HepG2 (cell line): ENCODE measurements around the gene ATOSB. TPM values are rescaled to one million over a fixed set of nuclear protein-coding genes. Genes with fewer than 3 reads are reported as not detected.

Experiments used
- ATAC-seq: fragments of 200-7000 bp; cut with Tn5 transposase; 3 replicates; pipeline ENCODE4 v1.9.1; 2020; ENCODE audit warnings: mild to moderate bottlenecking, moderate library complexity
- BruUV-seq: library from RNA; stranded (reverse); fragments of 400-500 nt; replicated peaks from 2 replicates; lab custom pipeline; 2021; lab: Mats Ljungman, UMichigan
- CTCF ChIA-PET: fragments of 300-600 bp; formaldehyde crosslinking; extraction: SDS; loops from one replicate; lab custom pipeline; 2021; ENCODE audit warnings: low total read pairs, inconsistent platforms, low intra/inter-chr PET ratio; lab: Yijun Ruan, JAX
- POLR2A ChIA-PET: fragments of 350-600 bp; sonication (Branson Sonifier 250); formaldehyde crosslinking; loops from one replicate; lab custom pipeline; 2020; ENCODE audit warnings: antibody characterized with exemption, inconsistent platforms; lab: Yijun Ruan, JAX
- DNase-seq: peaks from one replicate; pipeline ENCODE4 v3.0.0-alpha.2; 2015; ENCODE audit warnings: low spot score
- FAIRE-seq: peaks from 3 replicates; lab custom pipeline; 2011; peaks lifted over from hg19 to GRCh38; lab: Jason Lieb, UNC
- H2AFZ ChIP-seq: one replicate; pipeline ENCODE4 v1.6.1; 2011; ENCODE audit warnings: low read length, inconsistent platforms
- H3K27ac ChIP-seq: fragments of 300-600 bp; 3 replicates; pipeline ENCODE4 v1.8.0; 2011; ENCODE audit warnings: mixed run types, mild to moderate bottlenecking, mixed read lengths, low read length, inconsistent platforms; ENCODE audit not compliant: insufficient read depth; ENCODE audit errors: extremely low read length
- H3K27me3 ChIP-seq, 2 experiments: fragments of 200-600 bp in 1 of 2; 2 replicates in 1 of 2; 3 replicates in 1 of 2; pipeline versions ENCODE4 v1.6.0 to v1.8.0; 2011; ENCODE audit warnings: low read length in 2 of 2, mild to moderate bottlenecking in 2 of 2, moderate library complexity in 2 of 2, inconsistent platforms in 1 of 2; ENCODE audit not compliant: insufficient read depth in 2 of 2, control insufficient read depth in 1 of 2
- H3K36me3 ChIP-seq, 2 experiments: fragments of 200-600 bp in 1 of 2; replicated peaks in 1 of 2; 2 replicates in 1 of 2; 3 replicates in 1 of 2; pipeline versions ENCODE4 v1.5.1 to v1.8.0; 2011; ENCODE audit warnings: low read length in 2 of 2, inconsistent platforms in 1 of 2; ENCODE audit not compliant: insufficient read depth in 2 of 2, control insufficient read depth in 1 of 2
- H3K4me1 ChIP-seq: 2 replicates; pipeline ENCODE4 v1.5.1; 2012; ENCODE audit warnings: low read length, inconsistent platforms; ENCODE audit not compliant: insufficient read depth
- H3K4me2 ChIP-seq: 2 replicates; pipeline ENCODE4 v1.6.0; 2011; ENCODE audit warnings: low read depth, low read length, inconsistent platforms
- H3K4me3 ChIP-seq, 3 experiments: fragments of 200-600 bp in 1 of 3; sonication (generic), shearing (Covaris generic) in 1 of 3; replicated peaks in 1 of 3; 2 replicates each; pipeline ENCODE4 v1.5.1; 2011 to 2016; ENCODE audit warnings: low read length in 3 of 3, inconsistent platforms in 2 of 3, low read depth in 2 of 3, mild to moderate bottlenecking in 2 of 3, control low read depth in 1 of 3, mixed read lengths in 1 of 3; ENCODE audit not compliant: insufficient read depth in 1 of 3
- H3K79me2 ChIP-seq: one replicate; pipeline ENCODE4 v1.6.1; 2011; ENCODE audit warnings: low read length, inconsistent platforms; ENCODE audit not compliant: insufficient read depth
- H3K9ac ChIP-seq: 2 replicates; pipeline ENCODE4 v1.6.0; 2011; ENCODE audit warnings: mild to moderate bottlenecking, low read depth, low read length, inconsistent platforms; ENCODE audit not compliant: insufficient read depth
- H3K9me3 ChIP-seq: 2 replicates; pipeline ENCODE4 v1.5.1; 2012; ENCODE audit warnings: mild to moderate bottlenecking, low read length
- H4K20me1 ChIP-seq: 2 replicates; pipeline ENCODE4 v1.6.0; 2011; ENCODE audit warnings: inconsistent platforms, mild to moderate bottlenecking, low read length, moderate library complexity; ENCODE audit not compliant: insufficient read depth
- CBFB ChIP-seq: sonication (generic); formaldehyde crosslinking; IDR thresholded peaks from 2 replicates; pipeline ENCODE4 v1.4.0; 2020; ENCODE audit warnings: missing genetic modification reagents
- DPF2 ChIP-seq: sonication (generic); formaldehyde crosslinking; IDR thresholded peaks from 2 replicates; pipeline ENCODE4 v1.4.0; 2020; ENCODE audit warnings: mild to moderate bottlenecking, low read depth, missing genetic modification reagents, borderline replicate concordance
- GRHL1 ChIP-seq: sonication (generic); formaldehyde crosslinking; conservative IDR thresholded peaks from 2 replicates; pipeline ENCODE4 v1.8.0; 2022; ENCODE audit warnings: missing genetic modification reagents
- KLF15 ChIP-seq: sonication (generic); formaldehyde crosslinking; IDR thresholded peaks from 2 replicates; pipeline ENCODE4 v1.8.1; 2023; ENCODE audit warnings: borderline replicate concordance, mild to moderate bottlenecking, inconsistent platforms, missing genetic modification reagents, mixed read lengths
- MTF2 ChIP-seq: sonication (generic); formaldehyde crosslinking; IDR thresholded peaks from 2 replicates; pipeline ENCODE4 v1.5.0; 2020; ENCODE audit warnings: missing genetic modification reagents, borderline replicate concordance
- PHF5A ChIP-seq: IDR thresholded peaks from one replicate; pipeline ENCODE4 v1.6.1; 2018; ENCODE audit warnings: low read depth, missing genetic modification reagents; ENCODE audit not compliant: unreplicated experiment
- PRMT3 ChIP-seq: sonication (generic); formaldehyde crosslinking; IDR thresholded peaks from 2 replicates; pipeline ENCODE4 v1.8.1; 2022; ENCODE audit warnings: low read depth, mild to moderate bottlenecking, moderate library complexity, missing genetic modification reagents, borderline replicate concordance
- RBM22 ChIP-seq: fragments of 200-400 bp; formaldehyde crosslinking; optimal IDR thresholded peaks from 2 replicates; pipeline ENCODE3; 2017; ENCODE audit warnings: mild to moderate bottlenecking, low read length, moderate library complexity
- SRSF1 ChIP-seq: fragments of 200-400 bp; formaldehyde crosslinking; optimal IDR thresholded peaks from 2 replicates; pipeline ENCODE3; 2017; ENCODE audit warnings: mild to moderate bottlenecking, low read depth, low read length, moderate library complexity
- TBL1XR1 ChIP-seq: fragments of 150-350 bp; IDR thresholded peaks from 2 replicates; pipeline ENCODE4 v1.6.1; 2014; ENCODE audit warnings: borderline replicate concordance, low read length; ENCODE audit not compliant: partially characterized antibody
- TOPORS ChIP-seq: sonication (generic); formaldehyde crosslinking; IDR thresholded peaks from 2 replicates; pipeline ENCODE4 v1.8.0; 2023; ENCODE audit warnings: mild to moderate bottlenecking, missing genetic modification reagents
- ZBTB7B ChIP-seq: sonication (generic); formaldehyde crosslinking; IDR thresholded peaks from 2 replicates; pipeline ENCODE4 v1.4.0; 2020; ENCODE audit warnings: missing genetic modification reagents
- ZFP36L2 ChIP-seq: sonication (generic); formaldehyde crosslinking; IDR thresholded peaks from 2 replicates; pipeline ENCODE4 v1.4.0; 2020; ENCODE audit warnings: missing genetic modification reagents
- ZFP91 ChIP-seq: sonication (generic); formaldehyde crosslinking; IDR thresholded peaks from 2 replicates; pipeline ENCODE4 v1.9.0; 2022; ENCODE audit warnings: missing genetic modification reagents, mild to moderate bottlenecking, borderline replicate concordance
- ZNF33B ChIP-seq: sonication (generic); formaldehyde crosslinking; IDR thresholded peaks from 2 replicates; pipeline ENCODE4 v1.5.1; 2020; ENCODE audit warnings: mild to moderate bottlenecking, missing genetic modification reagents
- ZNF703 ChIP-seq: sonication (generic); formaldehyde crosslinking; IDR thresholded peaks from 2 replicates; pipeline ENCODE4 v1.5.1; 2020; ENCODE audit warnings: missing genetic modification reagents, mild to moderate bottlenecking, moderate library complexity, borderline replicate concordance
- WGBS: methylation state at CpG from one replicate; pipeline ENCODE4 v1.1.6; 2017; ENCODE audit warnings: low lambda C conversion rate; 5-methylcytosine and 5-hydroxymethylcytosine counted together
- in situ Hi-C: cut with HindIII; loops from 2 replicates; pipeline ENCODE4 v1.10.0; 2017; ENCODE audit warnings: low pct_unique_long_range_greater_than_20kb; ENCODE audit not compliant: extremely low pct_ligation_motif_present
- intact Hi-C: fragments of 100-400 bp; cut with micrococcal nuclease; formaldehyde crosslinking; loops from one replicate; pipeline ENCODE4 v1.10.0; 2022; ENCODE audit not compliant: unreplicated experiment
- polyA plus RNA-seq, 8 experiments: library from polyadenylated mRNA; depleted of rRNA in 3 of 8; stranded (reverse) in 7 of 8; unstranded in 1 of 8; fragments of >200 nt; fragmentation: Illumina TruSeq in 4 of 8; extraction: Trizol in 4 of 8; gene quantifications; 2 replicates each; pipeline versions ENCODE4 v1.2.1 to v1.2.3, GENCODE V29; 2011 to 2016; ENCODE audit warnings: low read depth in 4 of 8, missing spikeins in 1 of 8, mixed read lengths in 1 of 8; ENCODE audit not compliant: insufficient read depth in 1 of 8
- total RNA-seq, 5 experiments: library from RNA; depleted of rRNA; stranded (reverse); fragments of >200 nt; fragmentation: Illumina TruSeq; extraction: Trizol; gene quantifications; 2 replicates each; pipeline ENCODE4 v1.2.3, GENCODE V29; 2016; ENCODE audit warnings: low read depth in 1 of 5
- TF ChIP-seq, protein P1 (sequence below): sonication (generic); formaldehyde crosslinking; IDR thresholded peaks from 2 replicates; pipeline ENCODE4 v1.5.0; 2020; ENCODE audit warnings: missing genetic modification reagents

The ATOSB gene
- total and polyA plus RNA-seq, 2 of the 13 experiments (the other 11 are each of a cell fraction or from before 2014, with no cell fraction given): 1.9 to 6.4 TPM

- BruUV-seq: no TSS peak
- POLR2A ChIA-PET: interaction anchor here (0.6 to 2.5 kb wide), 7 partner anchors 8 to 428 kb away, joined by 3 to 17 read pairs (median 6); partner anchors contain the start of genes FANCG, PIGO, STOML2 and UNC13B
- Histone ChIP-seq H3K9me3 (no peaks in the 10 kb centered on the region), H3K27ac (peak overlapping the region; percentile 10), H3K4me3 (peak overlapping the region; percentile 85 to 86 (median 85)), H3K9ac (peak overlapping the region; percentile 69), H2AFZ (peak overlapping the region; percentile 2), H3K27me3 (no peaks in the 10 kb centered on the region; a peak in 1 of 5 replicates), H3K4me2 (peak overlapping the region; percentile 86), H3K36me3 (no peaks in the 10 kb centered on the region; a peak in 1 of 5 replicates), H4K20me1 (no peaks in the 10 kb centered on the region), H3K4me1 (peaks cover 43% of the 10 kb centered on the region), H3K79me2 (no peaks in the 10 kb centered on the region)
- peak; percentile 96 for FAIRE-seq
- CTCF ChIA-PET: no interaction called here
- WGBS: 1% methylated on average over 36 of the region's 57 CpGs
- peak; percentile 96 for DNase-seq
- in situ Hi-C loops (loop anchor here (10.0 kb wide), 1 partner anchor 544 kb away; the partner anchor contains the start of genes CCDC107, RMRP and SIT1), intact Hi-C loops (no loop called here)
- peak; percentile 78 for ATAC-seq
- no peak for TF ChIP-seq MTF2 (CRISPR knock-in tag)
- TF ChIP-seq GRHL1: no peak
- TF ChIP-seq CBFB (CRISPR knock-in tag): no peak
- no peak for TF ChIP-seq ZBTB7B
- TF ChIP-seq ZNF703 (CRISPR knock-in tag): no peak
- no peak for TF ChIP-seq TBL1XR1
- TF ChIP-seq PHF5A (CRISPR knock-in tag): no peak
- no peak for TF ChIP-seq PRMT3
- TF ChIP-seq DPF2: no peak
- TF ChIP-seq ZFP36L2 (CRISPR knock-in tag): no peak
- TF ChIP-seq KLF15 (CRISPR knock-in tag): no peak
- TF ChIP-seq ZFP91 (CRISPR knock-in tag): peak; percentile 51; the same call in 1 of the 2 replicates
- TF ChIP-seq RBM22: no peak
- TF ChIP-seq TOPORS (CRISPR knock-in tag): no peak
- TF ChIP-seq, protein P1, sequence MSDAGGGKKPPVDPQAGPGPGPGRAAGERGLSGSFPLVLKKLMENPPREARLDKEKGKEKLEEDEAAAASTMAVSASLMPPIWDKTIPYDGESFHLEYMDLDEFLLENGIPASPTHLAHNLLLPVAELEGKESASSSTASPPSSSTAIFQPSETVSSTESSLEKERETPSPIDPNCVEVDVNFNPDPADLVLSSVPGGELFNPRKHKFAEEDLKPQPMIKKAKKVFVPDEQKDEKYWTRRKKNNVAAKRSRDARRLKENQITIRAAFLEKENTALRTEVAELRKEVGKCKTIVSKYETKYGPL (CRISPR knock-in tag): no peak
- no peak for TF ChIP-seq SRSF1
- TF ChIP-seq ZNF33B: no peak
Observed at GRCh38 chr9:35111001-35111933, 4.4 kb downstream of the ATOSB start.
